Suppressor macrophage treated with lipopolysaccharide for 1 hour (primary cell): ENCODE measurements around the gene NT5C3B.
"Not testable (repeated sequence)": the region's sequence is repeated elsewhere in the genome, so short reads cannot be mapped to it uniquely, and the experiment has no call there.

Experiments used
- DNase-seq, 3 donors: peaks; one replicate each; pipeline ENCODE4 v3.0.0-alpha.2; 2020 to 2022

The NT5C3B gene

GRCh38 chr17:41781404-41782110 is 54.5 kb downstream of the NT5C3B start:
- DNase-seq, result no peak

- DNase-seq, result no peak
Measured at GRCh38 chr17:41779954-41780353, 56.1 kb downstream of the NT5C3B start.

GRCh38 chr17:41777574-41778188 is 58.4 kb downstream of the NT5C3B start:
- DNase-seq, result no peak

GRCh38 chr17:41777157-41777573 is 58.9 kb downstream of the NT5C3B start:
- DNase-seq, result no peak

GRCh38 chr17:41776262-41776900 is 59.7 kb downstream of the NT5C3B start:
- DNase-seq, result not testable (repeated sequence)

GRCh38 chr17:41775394-41776226 is 60.4 kb downstream of the NT5C3B start:
- no peak for DNase-seq
